ENCODE data around the gene SKAP1. TPM values are rescaled to one million over a fixed set of nuclear protein-coding genes. Genes with fewer than 3 reads are reported as not detected.

Gene SKAP1
- total RNA-seq, 6 experiments from 2014 or later, result 4.5 to 51.0 (median 17.5) TPM

DNA sequence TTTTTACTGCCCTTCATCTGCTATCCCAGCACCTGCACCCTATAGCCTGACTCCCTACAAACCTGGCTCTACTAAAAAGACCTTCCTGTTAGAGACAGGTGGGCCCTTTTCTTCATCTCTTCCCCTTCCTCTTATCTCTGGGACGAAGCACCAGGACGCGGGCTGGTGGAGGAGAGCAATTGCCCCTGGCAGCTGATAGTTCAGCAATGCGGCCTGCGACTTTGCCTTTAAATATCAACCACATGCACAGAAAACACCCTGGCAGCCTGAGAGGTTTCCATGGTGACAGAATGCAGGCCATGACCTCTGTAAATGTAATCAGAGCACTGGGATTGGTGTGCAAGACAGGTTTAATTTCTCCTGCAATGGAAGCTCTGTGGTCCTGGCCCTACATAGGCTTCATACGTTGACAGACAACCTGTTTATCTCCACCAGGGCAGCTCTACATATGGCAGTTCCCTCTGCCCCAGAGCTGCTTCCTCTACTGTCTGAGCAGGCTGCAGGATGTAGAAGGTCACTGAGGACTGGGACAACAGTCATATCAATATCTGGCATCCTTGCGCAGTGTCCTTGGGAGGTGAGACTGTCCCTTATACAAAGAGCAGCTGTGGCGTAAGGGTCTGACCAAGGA, 10.0 kb upstream of the SKAP1 start:
- 55% methylated on average over 5 of the region's 8 CpGs for WGBS (ENCODE audit: insufficient coverage, low coverage, low lambda C conversion rate, missing lambda C conversion rate)
- ATAC-seq, result peak in 1 of 4 donors; percentile 35
- TF ChIP-seq POLR2A (IDR thresholded peaks at IDR 0.05), result no peak
- TF ChIP-seq, protein P1, sequence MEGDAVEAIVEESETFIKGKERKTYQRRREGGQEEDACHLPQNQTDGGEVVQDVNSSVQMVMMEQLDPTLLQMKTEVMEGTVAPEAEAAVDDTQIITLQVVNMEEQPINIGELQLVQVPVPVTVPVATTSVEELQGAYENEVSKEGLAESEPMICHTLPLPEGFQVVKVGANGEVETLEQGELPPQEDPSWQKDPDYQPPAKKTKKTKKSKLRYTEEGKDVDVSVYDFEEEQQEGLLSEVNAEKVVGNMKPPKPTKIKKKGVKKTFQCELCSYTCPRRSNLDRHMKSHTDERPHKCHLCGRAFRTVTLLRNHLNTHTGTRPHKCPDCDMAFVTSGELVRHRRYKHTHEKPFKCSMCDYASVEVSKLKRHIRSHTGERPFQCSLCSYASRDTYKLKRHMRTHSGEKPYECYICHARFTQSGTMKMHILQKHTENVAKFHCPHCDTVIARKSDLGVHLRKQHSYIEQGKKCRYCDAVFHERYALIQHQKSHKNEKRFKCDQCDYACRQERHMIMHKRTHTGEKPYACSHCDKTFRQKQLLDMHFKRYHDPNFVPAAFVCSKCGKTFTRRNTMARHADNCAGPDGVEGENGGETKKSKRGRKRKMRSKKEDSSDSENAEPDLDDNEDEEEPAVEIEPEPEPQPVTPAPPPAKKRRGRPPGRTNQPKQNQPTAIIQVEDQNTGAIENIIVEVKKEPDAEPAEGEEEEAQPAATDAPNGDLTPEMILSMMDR (IDR thresholded peaks at IDR 0.05), result no peak

DNA sequence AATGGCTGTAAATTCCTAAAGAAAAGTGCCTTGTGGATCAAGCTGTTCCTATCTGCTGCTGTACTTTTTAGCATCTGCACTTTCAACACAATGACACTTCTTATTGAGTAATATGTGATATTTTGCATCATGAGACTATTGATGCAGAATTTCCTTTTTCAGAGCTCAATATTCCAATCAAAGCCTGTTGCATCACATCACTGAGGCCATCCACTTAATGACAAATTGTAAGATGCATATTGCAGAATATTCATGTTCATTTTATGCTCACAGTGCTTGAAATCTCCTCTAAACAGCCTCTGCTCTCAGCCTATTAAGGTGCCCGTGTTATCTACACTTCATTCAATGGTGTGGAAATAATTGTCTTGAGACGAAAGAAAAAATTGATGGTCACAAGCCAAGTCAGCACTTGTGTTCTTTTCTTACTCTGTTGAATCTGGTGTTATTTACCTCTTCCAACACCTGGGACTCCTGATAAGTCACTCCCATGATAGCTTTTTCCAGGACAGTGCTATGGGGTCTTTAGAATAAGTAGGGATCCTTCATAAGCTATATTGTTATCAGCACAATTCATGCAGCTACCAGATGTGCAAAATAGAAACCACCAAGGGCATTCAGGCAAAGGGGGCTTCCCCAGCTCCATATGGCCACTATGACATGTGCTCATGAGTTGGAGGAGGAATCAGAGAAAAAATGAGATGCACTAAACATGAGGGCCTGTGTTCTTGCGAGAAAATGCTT, 9.3 kb upstream of the SKAP1 start:
- WGBS (ENCODE audit: insufficient coverage, low coverage, low lambda C conversion rate, missing lambda C conversion rate), result 70% methylated on average over 3 of the region's 3 CpGs
- Histone ChIP-seq H3K4me3 (no peak overlapping the region), H3K36me3 (no peaks in the 10 kb centered on the region), H3K4me1 (no peaks in the 10 kb centered on the region), H3K9me3 (no peaks in the 10 kb centered on the region), H3K27ac (no peak overlapping the region), H3K27me3 (no peaks in the 10 kb centered on the region)
- intact Hi-C loops (cut with DNase I), result no loop called here
- no peak for DNase-seq
- ATAC-seq, result no peak
- no peak for TF ChIP-seq POLR2A (IDR thresholded peaks at IDR 0.05)
- TF ChIP-seq, protein P1 (IDR thresholded peaks at IDR 0.05), result no peak

More for the DNA sequence above, 10.0 kb upstream of the SKAP1 start:
- no peaks in the 10 kb centered on the region for H3K27me3 ChIP-seq
- H3K4me1 ChIP-seq, result no peaks in the 10 kb centered on the region
- no peak for DNase-seq
- H3K36me3 ChIP-seq, result no peaks in the 10 kb centered on the region
- H3K9me3 ChIP-seq, result no peaks in the 10 kb centered on the region
- intact Hi-C loops (cut with DNase I), result no loop called here
- no peak overlapping the region for H3K27ac ChIP-seq
- H3K4me3 ChIP-seq, result no peak overlapping the region

DNA sequence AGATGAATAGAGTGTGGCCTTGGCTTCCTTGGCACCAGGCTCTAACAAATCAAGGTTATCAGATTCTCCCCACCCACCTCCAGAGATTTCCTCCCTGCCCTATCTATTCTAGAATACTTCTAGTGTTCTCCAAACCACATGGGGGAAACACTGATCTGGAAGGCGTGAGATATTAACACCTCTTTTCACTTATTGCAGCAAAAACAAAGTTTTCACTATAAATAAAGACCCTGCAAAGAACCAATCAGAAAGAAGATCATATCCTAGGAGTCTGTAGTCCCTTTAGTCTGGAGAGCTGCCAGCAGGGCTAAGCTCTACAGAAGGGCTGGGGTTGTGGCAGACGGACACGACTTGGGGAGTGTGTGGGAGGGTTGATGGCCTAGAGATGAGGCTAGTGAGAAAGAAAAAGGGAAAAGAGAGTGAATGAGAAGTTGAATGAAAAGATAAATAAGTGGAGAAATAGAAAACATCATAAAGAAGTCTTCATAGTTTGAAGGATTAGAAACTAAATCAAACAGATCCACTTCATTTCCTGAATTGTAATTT, 8.6 kb upstream of the SKAP1 start:
- no peaks in the 10 kb centered on the region for H3K36me3 ChIP-seq
- no peak overlapping the region for H3K4me3 ChIP-seq
- no peaks in the 10 kb centered on the region for H3K9me3 ChIP-seq
- no peak for TF ChIP-seq POLR2A (IDR thresholded peaks at IDR 0.05)
- TF ChIP-seq, protein P1 (IDR thresholded peaks at IDR 0.05), result no peak
- no peak overlapping the region for H3K27ac ChIP-seq
- intact Hi-C loops (cut with DNase I), result no loop called here
- no peak for ATAC-seq
- WGBS (ENCODE audit: insufficient coverage, low coverage, low lambda C conversion rate, missing lambda C conversion rate), result 64% methylated on average over 3 of the region's 3 CpGs
- H3K4me1 ChIP-seq, result no peaks in the 10 kb centered on the region
- H3K27me3 ChIP-seq, result no peaks in the 10 kb centered on the region
- DNase-seq, result no peak

DNA sequence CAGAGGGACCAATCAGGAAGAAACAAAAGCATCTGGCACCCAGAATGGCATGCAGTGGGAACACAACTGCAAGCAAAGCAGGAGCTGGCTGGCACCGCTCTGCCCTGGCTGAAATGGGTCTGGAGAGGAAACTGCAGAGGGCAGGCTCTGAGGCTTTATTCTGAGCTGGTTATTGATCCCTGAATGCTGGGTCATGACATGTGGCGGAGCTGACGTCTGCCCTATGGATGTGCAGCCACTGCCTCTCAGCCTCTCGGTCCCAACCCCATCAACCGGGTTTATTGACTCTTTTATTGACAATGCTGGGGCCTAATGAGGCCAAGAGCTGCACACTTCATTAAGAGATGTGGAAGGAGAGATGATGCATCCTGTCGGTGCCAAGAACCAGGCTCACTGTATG, 3.9 kb upstream of the SKAP1 start:
- 59% methylated on average over 4 of the region's 6 CpGs for WGBS (ENCODE audit: insufficient coverage, low coverage, low lambda C conversion rate, missing lambda C conversion rate)
- no peaks in the 10 kb centered on the region for H3K4me1 ChIP-seq
- H3K4me3 ChIP-seq, result no peak overlapping the region
- H3K9me3 ChIP-seq, result no peaks in the 10 kb centered on the region
- ATAC-seq (no peak), DNase-seq (no peak)
- intact Hi-C loops (cut with DNase I), result no loop called here
- peaks cover 0 to 4% of the 10 kb centered on the region in 2 donors for H3K27me3 ChIP-seq
- no peak overlapping the region for H3K27ac ChIP-seq
- TF ChIP-seq, protein P1 (IDR thresholded peaks at IDR 0.05), result no peak
- TF ChIP-seq POLR2A (IDR thresholded peaks at IDR 0.05), result no peak
- no peaks in the 10 kb centered on the region for H3K36me3 ChIP-seq
